Peyer's patch (tissue), 4 donors: ENCODE data around the gene FERD3L. TPM values are rescaled to one million over a fixed set of nuclear protein-coding genes. Genes with fewer than 3 reads are reported as not detected.

ENCODE experiments used
- DNase-seq, 3 donors: peaks; one replicate each; pipeline ENCODE4 v3.0.0-alpha.2; 2017 to 2019
- H3K27ac ChIP-seq, 4 donors: fragments of 200-600 bp; sonication (generic); one replicate each; pipeline ENCODE4 v1.5.1; 2016 to 2019
- H3K27me3 ChIP-seq, 2 donors: fragments of 200-600 bp; sonication (generic); one replicate each; pipeline ENCODE4 v1.5.1; 2019
- H3K36me3 ChIP-seq, 3 donors: fragments of 200-600 bp; sonication (generic); one replicate each; pipeline ENCODE4 v1.5.1; 2016 to 2019
- H3K4me1 ChIP-seq, 4 donors: fragments of 200-600 bp; sonication (generic); one replicate each; pipeline ENCODE4 v1.5.1; 2016 to 2019
- H3K4me3 ChIP-seq, 4 donors: fragments of 200-600 bp; sonication (generic); 1 replicate in 3 of 4; 2 replicates in 1 of 4; pipeline ENCODE4 v1.5.1; 2016 to 2019; ENCODE audit warnings: mild to moderate bottlenecking in 1 of 4
- H3K9me3 ChIP-seq, 4 donors: fragments of 200-600 bp; sonication (generic); one replicate each; pipeline ENCODE4 v1.5.1; 2016 to 2019; ENCODE audit warnings: mild to moderate bottlenecking in 1 of 4
- CTCF ChIP-seq, 6 experiments: fragments of 450-650 bp in 4 of 6; fragments of 200-600 bp in 2 of 6; sonication (generic) in 1 of 6; IDR thresholded peaks; one replicate each; pipeline ENCODE4 v1.5.1; 2017 to 2019; ENCODE audit warnings: antibody characterized with exemption in 6 of 6, mild to moderate bottlenecking in 3 of 6, moderate library complexity in 1 of 6
- POLR2A ChIP-seq, 2 donors: fragments of 450-650 bp; IDR thresholded peaks; one replicate each; pipeline ENCODE4 v1.5.1; 2017; ENCODE audit warnings: antibody characterized with exemption in 2 of 2, mild to moderate bottlenecking in 2 of 2, moderate library complexity in 2 of 2
- total RNA-seq, 4 donors: library from RNA; depleted of rRNA; stranded (reverse); fragments of >200 nt; gene quantifications; one replicate each; pipeline ENCODE4 v1.1.0, GENCODE V29; 2016

FERD3L gene
- total RNA-seq, 4 donors from 2014 or later = not detected

GRCh38 chr7:19161671-19162070, 16.4 kb upstream of the FERD3L start:
- H3K4me1 ChIP-seq = no peaks in the 10 kb centered on the region
- no peak for TF ChIP-seq POLR2A (IDR thresholded peaks at IDR 0.05)
- TF ChIP-seq CTCF (IDR thresholded peaks at IDR 0.05) = no peak
- no peak for DNase-seq
- no peaks in the 10 kb centered on the region for H3K9me3 ChIP-seq
- no peak overlapping the region for H3K27ac ChIP-seq
- H3K4me3 ChIP-seq = no peak overlapping the region
- H3K36me3 ChIP-seq = no peaks in the 10 kb centered on the region
- H3K27me3 ChIP-seq = no peaks in the 10 kb centered on the region

DNA sequence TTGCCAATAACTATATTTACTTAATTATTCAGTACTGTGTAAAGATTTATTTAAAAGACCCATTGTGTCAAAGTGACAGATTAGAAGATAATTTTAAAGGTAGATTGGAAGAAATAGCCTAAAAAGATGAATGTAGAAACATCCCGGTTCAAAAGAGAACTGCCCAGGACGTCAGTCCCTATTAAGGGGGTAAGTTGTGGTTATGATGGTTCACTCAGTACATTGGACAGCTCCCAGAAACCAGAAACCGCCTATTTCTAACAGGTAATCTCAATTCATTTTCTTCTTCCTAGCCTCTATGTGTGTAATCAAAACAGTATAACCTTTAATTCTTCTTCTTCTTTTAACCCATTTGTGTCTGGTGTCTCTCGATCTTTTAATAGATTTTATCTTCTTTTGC, 1.5 kb upstream of the FERD3L start:
- H3K36me3 ChIP-seq = no peaks in the 10 kb centered on the region
- TF ChIP-seq POLR2A (IDR thresholded peaks at IDR 0.05) (no peak), CTCF (IDR thresholded peaks at IDR 0.05) (no peak)
- no peak overlapping the region for H3K27ac ChIP-seq
- no peak overlapping the region for H3K4me3 ChIP-seq
- no peaks in the 10 kb centered on the region for H3K9me3 ChIP-seq
- H3K4me1 ChIP-seq = no peaks in the 10 kb centered on the region
- H3K27me3 ChIP-seq = peaks cover 0 to 10% of the 10 kb centered on the region in 2 donors
- DNase-seq = no peak

DNA sequence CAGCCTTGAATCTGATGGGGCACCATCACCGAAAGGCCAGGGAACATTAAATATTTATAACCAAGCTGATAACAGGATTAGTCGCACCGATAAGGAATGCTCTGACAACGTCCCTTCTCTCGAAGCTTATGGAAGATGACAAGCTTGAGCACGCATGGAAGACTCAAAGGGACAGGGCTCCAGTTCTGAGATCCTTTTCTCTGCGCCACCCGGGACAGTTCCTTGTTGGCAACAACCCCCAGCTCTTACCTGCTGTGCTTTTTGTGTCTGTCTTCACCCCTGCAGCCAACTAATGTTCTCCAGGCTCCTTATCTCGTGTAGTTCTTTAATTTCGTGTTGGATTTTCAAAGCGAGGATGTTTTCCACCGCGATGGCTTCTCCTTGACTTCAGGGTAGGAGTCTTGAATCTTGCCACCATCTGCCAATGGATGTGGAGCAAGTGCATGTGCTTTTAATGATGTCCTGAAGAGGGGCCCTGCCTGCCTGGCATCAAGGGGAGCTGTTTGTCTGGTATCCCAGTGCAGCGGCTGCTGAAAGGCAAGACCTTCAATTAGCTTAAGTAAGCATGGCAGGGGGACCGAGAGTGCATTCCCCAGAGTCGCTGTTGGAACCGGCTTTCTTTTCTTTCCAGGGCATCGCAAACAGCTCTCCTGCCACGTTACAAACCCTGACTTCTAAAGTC, 354 bp upstream of the FERD3L start:
- H3K27ac ChIP-seq = no peak overlapping the region
- no peak overlapping the region for H3K4me3 ChIP-seq
- TF ChIP-seq CTCF (IDR thresholded peaks at IDR 0.05) = no peak
- no peak for TF ChIP-seq POLR2A (IDR thresholded peaks at IDR 0.05)
- H3K36me3 ChIP-seq = no peaks in the 10 kb centered on the region
- no peaks in the 10 kb centered on the region for H3K4me1 ChIP-seq
- DNase-seq = no peak
- no peaks in the 10 kb centered on the region for H3K9me3 ChIP-seq
- H3K27me3 ChIP-seq = peaks cover 0 to 10% of the 10 kb centered on the region in 2 donors

DNA sequence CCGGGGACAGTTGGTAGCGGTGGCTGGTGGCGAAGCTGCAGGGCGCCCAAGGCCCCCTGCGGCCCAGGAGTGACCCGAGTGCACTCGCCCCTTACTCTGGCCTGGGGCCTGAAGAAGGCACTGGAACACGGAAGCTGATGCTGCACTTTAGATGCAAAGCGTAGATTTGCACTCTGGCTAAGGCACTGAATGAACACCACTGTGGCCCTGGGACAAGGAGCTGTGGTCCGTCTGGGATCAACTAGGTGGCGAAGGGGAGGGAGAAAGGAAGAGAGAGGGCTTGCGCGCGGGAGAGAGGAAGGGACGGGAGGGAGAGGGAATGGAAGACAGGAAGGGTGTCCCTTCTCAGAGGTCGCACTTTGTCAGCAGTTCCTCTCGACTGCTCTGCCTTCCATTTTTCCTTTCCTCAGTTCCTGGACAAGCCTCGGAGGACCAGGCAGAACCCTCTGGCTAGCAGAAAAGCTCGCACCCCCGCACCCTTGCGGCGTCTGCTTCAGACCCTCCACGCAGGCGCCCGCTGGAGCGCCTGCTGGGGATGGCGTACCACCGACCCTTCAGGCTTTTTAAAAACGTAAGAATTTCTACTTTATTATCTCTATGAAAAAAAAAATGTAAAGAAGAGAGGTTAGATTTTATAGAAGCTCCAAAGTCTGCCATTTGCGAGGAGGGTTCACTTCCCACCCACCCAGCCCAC, 1.2 kb downstream of the FERD3L start:
- H3K36me3 ChIP-seq = no peaks in the 10 kb centered on the region
- H3K27ac ChIP-seq = no peak overlapping the region
- H3K9me3 ChIP-seq = no peaks in the 10 kb centered on the region
- no peak for TF ChIP-seq POLR2A (IDR thresholded peaks at IDR 0.05)
- TF ChIP-seq CTCF (IDR thresholded peaks at IDR 0.05) = no peak
- H3K27me3 ChIP-seq = peaks cover 0 to 10% of the 10 kb centered on the region in 2 donors
- no peak for DNase-seq
- no peaks in the 10 kb centered on the region for H3K4me1 ChIP-seq
- H3K4me3 ChIP-seq = no peak overlapping the region

GRCh38 chr7:19139706-19140327, 5.4 kb downstream of the FERD3L start:
- TF ChIP-seq POLR2A (IDR thresholded peaks at IDR 0.05) (no peak), CTCF (IDR thresholded peaks at IDR 0.05) (no peak)
- H3K4me1 ChIP-seq = no peaks in the 10 kb centered on the region
- H3K27ac ChIP-seq = no peak overlapping the region
- H3K27me3 ChIP-seq = no peaks in the 10 kb centered on the region
- DNase-seq = no peak
- H3K36me3 ChIP-seq = no peaks in the 10 kb centered on the region
- H3K4me3 ChIP-seq = no peak overlapping the region
- H3K9me3 ChIP-seq = no peaks in the 10 kb centered on the region
